SHP77 treated with DMSO at 0.1 percent for 48 hours (cell line): ENCODE results near the gene GFPT2.

Experiments used
- DNase-seq: peaks from one replicate; lab custom pipeline; 2025; lab: John Stamatoyannopoulos, UW

The GFPT2 gene

GRCh38 chr5:180353048-180353979 is at the start of gene GFPT2:
TSS of gene GFPT2 (minus strand) at chr5:180353336. CDS start at chr5:180353217, 119 bp downstream.
- DNase-seq: no peak

- DNase-seq: no peak
Measured at GRCh38 chr5:180402716-180403115, 49.6 kb upstream of the GFPT2 start.

- no peak for DNase-seq
Measured at GRCh38 chr5:180401229-180401907, 48.2 kb upstream of the GFPT2 start.

GRCh38 chr5:180400416-180400815 is 47.3 kb upstream of the GFPT2 start:
- no peak for DNase-seq

- DNase-seq: no peak
Measured at GRCh38 chr5:180399401-180400215, 46.5 kb upstream of the GFPT2 start.

- DNase-seq: no peak
Measured at GRCh38 chr5:180396926-180397325, 43.8 kb upstream of the GFPT2 start.

- DNase-seq: no peak
Measured at GRCh38 chr5:180395540-180396274, 42.6 kb upstream of the GFPT2 start.

GRCh38 chr5:180394031-180394636 is 41.0 kb upstream of the GFPT2 start:
- DNase-seq: no peak

- no peak for DNase-seq
Measured at GRCh38 chr5:180391276-180391675, 38.1 kb upstream of the GFPT2 start.

- DNase-seq: no peak
Measured at GRCh38 chr5:180390441-180391190, 37.5 kb upstream of the GFPT2 start.

GRCh38 chr5:180389252-180390101 is 36.3 kb upstream of the GFPT2 start:
- no peak for DNase-seq

- DNase-seq: no peak
Measured at GRCh38 chr5:180387798-180388197, 34.7 kb upstream of the GFPT2 start.

GRCh38 chr5:180382926-180383325 is 29.8 kb upstream of the GFPT2 start:
- no peak for DNase-seq

GRCh38 chr5:180381851-180382480 is 28.8 kb upstream of the GFPT2 start:
- DNase-seq: no peak

GRCh38 chr5:180381428-180381827 is 28.3 kb upstream of the GFPT2 start:
- no peak for DNase-seq

GRCh38 chr5:180380856-180381255 is 27.7 kb upstream of the GFPT2 start:
- DNase-seq: no peak

GRCh38 chr5:180380441-180380840 is 27.3 kb upstream of the GFPT2 start:
- DNase-seq: no peak

- no peak for DNase-seq
Measured at GRCh38 chr5:180379355-180380070, 26.4 kb upstream of the GFPT2 start.
